Esophagus mucosa (tissue), 1 donor: ENCODE measurements around the gene MYL11. TPM values are rescaled to one million over a fixed set of nuclear protein-coding genes. Genes with fewer than 3 reads are reported as not detected.
"Not testable (repeated sequence)": the region's sequence is repeated elsewhere in the genome, so short reads cannot be mapped to it uniquely, and the experiment has no call there.

ENCODE experiments used
- ATAC-seq: fragments of 200-7000 bp; cut with Tn5 transposase; one replicate; pipeline ENCODE4 v1.9.1; 2020
- total RNA-seq: library from RNA; stranded (reverse); gene quantifications from one replicate; pipeline ENCODE4 v1.2.4, GENCODE V29; 2023
- donor health status: DM: yes; HTN: yes; CAD: no.

Gene MYL11
- total RNA-seq, 1 donor from 2014 or later, result 2.2 TPM

- ATAC-seq, result no peak
Measured at GRCh38 chr16:30371248-30371816, 3.3 kb upstream of the MYL11 start.

GRCh38 chr16:30372038-30372712 is 2.4 kb upstream of the MYL11 start:
- no peak for ATAC-seq

- ATAC-seq, result no peak
Measured at GRCh38 chr16:30372725-30373124, 1.9 kb upstream of the MYL11 start.

- ATAC-seq, result no peak
Measured at GRCh38 chr16:30375864-30376263, 1.3 kb downstream of the MYL11 start.

GRCh38 chr16:30376461-30376902 is 1.9 kb downstream of the MYL11 start:
- no peak for ATAC-seq

DNA sequence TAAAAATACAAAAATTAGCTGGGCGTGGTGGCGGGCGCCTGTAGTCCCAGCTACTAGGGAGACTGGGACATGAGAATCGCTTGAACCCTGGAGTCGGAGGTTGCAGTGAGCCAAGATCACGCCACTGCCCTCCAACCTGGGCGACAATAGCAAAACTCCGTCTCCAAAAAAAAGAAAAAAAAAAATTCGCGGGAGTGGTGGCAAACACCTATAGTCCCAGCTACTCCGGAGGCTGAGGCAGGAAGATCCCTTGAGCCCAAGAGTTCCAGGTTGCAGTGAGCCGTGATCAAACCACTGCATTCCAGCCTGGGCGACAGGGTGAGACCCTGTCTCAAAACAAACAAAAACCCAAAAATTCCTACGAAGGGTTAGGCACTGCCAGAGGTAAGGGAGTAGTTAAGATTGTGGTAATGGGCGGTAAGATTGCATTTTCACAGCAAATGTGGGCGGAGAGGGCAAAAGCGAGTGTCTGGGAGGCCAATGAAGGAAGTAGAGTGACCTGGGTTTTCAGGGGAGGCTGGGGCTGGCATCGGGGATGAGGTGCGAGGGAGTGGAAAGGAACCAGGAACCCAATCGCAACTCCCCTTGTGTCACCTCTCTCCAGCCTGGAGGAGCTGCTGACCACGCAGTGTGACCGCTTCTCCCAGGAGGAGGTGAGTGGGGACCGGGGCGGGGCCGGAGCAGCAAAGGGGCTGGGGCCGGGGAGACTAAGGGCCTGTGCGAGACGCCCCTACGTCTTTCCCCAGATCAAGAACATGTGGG is 2.6 kb downstream of the MYL11 start:
- no peak for ATAC-seq

- ATAC-seq, result peak; percentile 53
Measured at GRCh38 chr16:30377812-30378235, 3.2 kb downstream of the MYL11 start.

DNA sequence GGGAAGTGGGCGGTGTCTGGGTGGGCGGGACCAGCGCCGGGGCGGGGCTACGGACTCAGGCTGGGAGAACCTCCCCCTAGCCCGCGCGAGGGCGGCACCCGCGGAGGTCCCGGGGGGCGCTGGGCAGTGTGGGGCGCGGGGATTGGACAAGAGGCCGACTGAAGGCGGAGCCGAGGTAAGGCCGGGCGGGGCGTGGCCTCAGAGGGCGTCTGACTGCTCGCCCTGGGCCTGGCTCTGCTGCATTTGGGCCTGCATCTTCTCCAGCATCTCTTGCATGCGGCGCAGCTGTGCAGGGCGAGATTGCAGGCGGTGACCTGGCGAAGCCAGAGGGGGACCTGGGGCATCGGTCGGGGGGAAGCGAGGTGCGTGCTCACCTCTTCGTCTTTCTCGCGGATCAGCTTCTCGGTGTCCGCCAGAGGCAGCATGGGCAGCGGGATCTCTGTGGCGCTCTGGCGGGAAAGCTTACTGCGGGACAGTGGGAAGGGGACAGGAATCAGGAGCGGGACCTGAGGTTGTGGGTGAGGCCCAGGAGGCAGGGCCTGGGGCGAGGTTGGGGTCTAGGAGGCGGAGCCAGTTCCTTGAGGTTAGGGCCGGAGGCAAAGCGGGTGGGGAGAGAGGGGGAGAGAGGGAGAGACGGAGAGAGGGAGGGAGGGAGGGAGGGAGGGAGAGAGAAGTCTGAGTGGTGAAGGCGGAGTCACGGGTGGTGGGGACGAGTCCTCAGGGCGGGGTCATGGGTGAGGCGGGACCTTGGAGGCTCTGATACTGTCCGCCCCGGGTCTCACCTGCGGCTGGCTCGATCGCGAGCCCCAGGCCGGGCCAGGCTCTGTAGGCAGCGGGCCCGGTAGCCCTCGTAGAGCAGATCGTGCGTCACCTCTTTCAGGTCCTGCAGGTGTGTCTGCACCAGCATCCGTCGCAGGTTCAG is 3.9 kb downstream of the MYL11 start:
- peak; percentile 97 for ATAC-seq

DNA sequence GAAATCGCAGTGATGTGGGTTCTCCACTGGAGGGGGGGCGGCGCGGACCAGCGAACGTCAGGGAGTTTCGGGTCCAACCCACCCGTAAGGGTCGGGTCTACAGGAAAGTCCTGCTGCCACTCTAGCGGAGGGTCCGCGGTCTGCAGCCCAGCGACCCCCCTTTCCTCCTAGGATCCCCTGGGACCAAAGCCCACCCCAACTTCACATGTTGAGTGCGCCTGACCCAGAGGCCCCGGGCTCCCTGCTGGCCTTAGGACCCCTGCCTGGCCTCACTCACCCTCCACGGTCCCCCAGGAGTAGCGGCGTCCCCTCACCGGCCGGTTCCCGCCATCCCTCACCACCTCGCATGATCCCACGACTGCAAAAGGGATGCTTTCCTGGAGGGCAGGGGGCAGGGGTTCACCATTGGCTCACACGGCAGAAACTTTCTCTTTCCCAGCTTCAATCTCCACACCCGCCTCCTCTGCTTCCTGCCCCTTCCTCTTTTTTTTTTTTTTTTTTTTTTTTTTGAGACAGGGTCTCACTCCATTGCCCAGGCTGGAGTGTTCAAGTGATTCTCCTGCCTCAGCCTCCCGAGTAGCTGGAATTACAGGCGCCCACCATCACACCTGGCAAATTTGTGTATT is 4.7 kb downstream of the MYL11 start:
- ATAC-seq, result no peak

GRCh38 chr16:30380072-30380802 is 5.6 kb downstream of the MYL11 start:
- no peak for ATAC-seq

DNA sequence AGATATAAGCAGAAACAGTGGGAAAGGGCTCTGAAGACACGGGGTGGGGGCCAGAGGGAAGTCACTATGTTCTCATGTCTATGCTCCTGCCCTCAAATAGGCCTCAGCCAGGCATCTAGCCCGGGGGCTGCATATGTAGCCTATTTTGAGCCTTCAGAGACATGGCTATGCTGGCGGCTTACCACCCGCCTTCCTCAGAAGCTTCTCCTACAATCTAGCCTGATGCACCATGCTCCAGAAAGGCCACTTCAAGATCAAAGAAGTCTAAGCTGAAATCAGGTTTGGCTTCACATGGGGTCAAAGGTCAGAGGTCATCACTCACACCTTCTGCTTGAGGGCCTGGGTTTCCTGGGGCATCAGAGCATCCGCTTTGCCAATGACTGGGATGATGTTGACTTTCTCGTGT is 6.2 kb downstream of the MYL11 start:
- no peak for ATAC-seq

- ATAC-seq, result no peak
Measured at GRCh38 chr16:30381291-30382041, 6.9 kb downstream of the MYL11 start.

DNA sequence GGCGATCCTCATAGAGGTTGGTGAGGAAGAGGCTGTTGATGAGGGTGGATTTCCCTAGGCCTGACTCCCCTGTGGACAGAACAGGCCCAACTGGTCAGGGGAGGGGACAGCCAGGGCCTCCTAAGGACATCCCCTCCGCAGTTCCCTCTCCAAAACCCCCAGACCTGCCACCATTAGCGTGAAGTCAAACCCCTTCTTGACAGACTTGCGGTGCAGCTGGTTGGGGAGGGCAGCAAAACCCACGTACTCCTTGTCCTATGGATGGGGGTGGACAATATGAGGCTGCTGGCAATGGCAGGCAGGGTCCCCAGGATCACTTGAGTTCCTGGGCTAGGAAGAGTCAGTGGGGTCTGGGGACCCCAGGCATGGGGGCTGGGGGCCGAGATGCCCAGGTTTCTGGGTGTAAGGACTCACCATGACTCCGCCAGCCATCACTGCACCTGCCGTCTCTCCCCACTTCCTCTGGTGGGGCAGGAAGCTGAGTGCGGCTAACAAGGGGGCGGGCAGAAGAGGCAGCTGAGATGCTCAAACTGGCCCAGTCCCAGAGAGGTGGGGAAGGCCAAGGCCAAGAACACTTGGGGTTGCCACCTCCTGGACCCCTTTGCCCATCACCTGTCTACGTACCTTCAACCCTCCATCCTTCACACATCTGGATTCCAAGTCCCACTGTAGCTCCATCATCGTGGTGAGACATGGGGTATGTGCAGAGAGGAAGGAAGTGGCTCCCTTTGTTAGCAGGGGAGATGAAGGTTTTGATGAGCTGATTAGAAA is 7.7 kb downstream of the MYL11 start, which contains the start of gene SEPTIN1:
Gene SEPTIN1 (minus strand): TSS at position 451 of the 771 bp plus-strand sequence. CDS start 19 bp downstream, at position 432.
- no peak for ATAC-seq

- no peak for ATAC-seq
Measured at GRCh38 chr16:30383521-30383920, 8.9 kb downstream of the MYL11 start.

- ATAC-seq, result peak; percentile 7
Measured at GRCh38 chr16:30394592-30395154, 20.1 kb downstream of the MYL11 start.

- ATAC-seq, result peak; percentile 79
Measured at GRCh38 chr16:30395155-30395991, 20.8 kb downstream of the MYL11 start, which contains the start of gene ZNF48. Gene ZNF48 (plus strand): TSS chr16:30395420. CDS start chr16:30395795, 375 bp downstream.

- ATAC-seq, result no peak
Measured at GRCh38 chr16:30395992-30396585, 21.5 kb downstream of the MYL11 start.

DNA sequence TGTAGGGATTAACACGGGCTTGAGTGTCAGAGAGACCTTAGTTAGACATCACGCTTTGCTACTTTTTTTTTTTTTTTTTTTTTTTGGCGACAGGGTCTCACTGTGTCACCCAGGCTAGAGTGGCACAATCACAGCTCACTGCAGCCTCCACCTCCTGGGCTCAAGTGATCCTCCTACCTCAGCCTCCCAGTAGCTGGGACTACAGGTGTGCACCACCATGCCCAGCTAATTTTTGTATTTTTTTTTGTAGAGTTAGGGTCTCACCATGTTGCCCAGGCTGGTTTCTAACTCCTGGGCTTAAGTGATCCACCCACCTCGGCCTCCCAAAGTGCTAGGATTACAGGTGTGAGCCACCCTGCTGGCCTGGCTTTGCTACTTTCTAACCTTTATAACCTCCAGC is 22.0 kb downstream of the MYL11 start:
- not testable (repeated sequence) for ATAC-seq
